ENCODE results near the gene PPP1R16B.
"Not testable (repeated sequence)": the region's sequence is repeated elsewhere in the genome, so short reads cannot be mapped to it uniquely, and the experiment has no call there.

PPP1R16B gene

GRCh38 chr20:38930242-38930569 is 124.7 kb downstream of the PPP1R16B start:
- H3K4me3 ChIP-seq (ENCODE audit: low read depth, low read length): no peak overlapping the region

GRCh38 chr20:38931984-38932383 is 126.5 kb downstream of the PPP1R16B start:
- H3K4me3 ChIP-seq (ENCODE audit: low read depth, low read length): no peak overlapping the region

- H3K4me3 ChIP-seq (ENCODE audit: low read depth, low read length): no peak overlapping the region
Observed at GRCh38 chr20:38932457-38933120, 127.1 kb downstream of the PPP1R16B start.

- no peak overlapping the region for H3K4me3 ChIP-seq (ENCODE audit: low read depth, low read length)
Observed at GRCh38 chr20:38934530-38934929, 129.0 kb downstream of the PPP1R16B start.

- no peak overlapping the region for H3K4me3 ChIP-seq (ENCODE audit: low read depth, low read length)
Observed at GRCh38 chr20:38935285-38935684, 129.8 kb downstream of the PPP1R16B start.

- H3K4me3 ChIP-seq (ENCODE audit: low read depth, low read length): no peak overlapping the region
Observed at GRCh38 chr20:38935967-38936407, 130.5 kb downstream of the PPP1R16B start.

GRCh38 chr20:38937000-38937399 is 131.5 kb downstream of the PPP1R16B start:
- no peak overlapping the region for H3K4me3 ChIP-seq (ENCODE audit: low read depth, low read length)

- H3K4me3 ChIP-seq (ENCODE audit: low read depth, low read length): no peak overlapping the region
Observed at GRCh38 chr20:38937978-38938473, 132.5 kb downstream of the PPP1R16B start.

- no peak overlapping the region for H3K4me3 ChIP-seq (ENCODE audit: low read depth, low read length)
Observed at GRCh38 chr20:38939686-38940085, 134.2 kb downstream of the PPP1R16B start.

GRCh38 chr20:38940644-38941043 is 135.1 kb downstream of the PPP1R16B start:
- H3K4me3 ChIP-seq (ENCODE audit: low read depth, low read length): no peak overlapping the region

GRCh38 chr20:38941726-38942389 is 136.4 kb downstream of the PPP1R16B start:
- no peak overlapping the region for H3K4me3 ChIP-seq (ENCODE audit: low read depth, low read length)

GRCh38 chr20:38945012-38945411 is 139.5 kb downstream of the PPP1R16B start:
- H3K4me3 ChIP-seq (ENCODE audit: low read depth, low read length): no peak overlapping the region

GRCh38 chr20:38946836-38947235 is 141.3 kb downstream of the PPP1R16B start:
- no peak overlapping the region for H3K4me3 ChIP-seq (ENCODE audit: low read depth, low read length)

- H3K4me3 ChIP-seq (ENCODE audit: low read depth, low read length): no peak overlapping the region
Observed at GRCh38 chr20:38947931-38948362, 142.4 kb downstream of the PPP1R16B start.

GRCh38 chr20:38950254-38950653 is 144.8 kb downstream of the PPP1R16B start:
- H3K4me3 ChIP-seq (ENCODE audit: low read depth, low read length): no peak overlapping the region

- H3K4me3 ChIP-seq (ENCODE audit: low read depth, low read length): no peak overlapping the region
Observed at GRCh38 chr20:38951611-38952010, 146.1 kb downstream of the PPP1R16B start.

GRCh38 chr20:38952153-38952552 is 146.7 kb downstream of the PPP1R16B start:
- no peak overlapping the region for H3K4me3 ChIP-seq (ENCODE audit: low read depth, low read length)

GRCh38 chr20:38953630-38954340 is 148.3 kb downstream of the PPP1R16B start:
- no peak overlapping the region for H3K4me3 ChIP-seq (ENCODE audit: low read depth, low read length)

- H3K4me3 ChIP-seq (ENCODE audit: low read depth, low read length): no peak overlapping the region
Observed at GRCh38 chr20:38957235-38957876, 151.9 kb downstream of the PPP1R16B start.

GRCh38 chr20:38957915-38958485 is 152.5 kb downstream of the PPP1R16B start:
- H3K4me3 ChIP-seq (ENCODE audit: low read depth, low read length): no peak overlapping the region

GRCh38 chr20:38960187-38960687 is 154.7 kb downstream of the PPP1R16B start:
- H3K4me3 ChIP-seq (ENCODE audit: low read depth, low read length): not testable (repeated sequence)
